8988T (cell line): ENCODE results near the gene TOLLIP.
"Not testable (repeated sequence)": the region's sequence is repeated elsewhere in the genome, so short reads cannot be mapped to it uniquely, and the experiment has no call there.

Experiments used
- DNase-seq: peaks from one replicate; pipeline ENCODE4 v3.0.0; 2011

The TOLLIP gene

GRCh38 chr11:1343391-1344055 lies 34.1 kb upstream of the TOLLIP start:
- DNase-seq = no peak

- no peak for DNase-seq
These were observed 33.5 kb upstream of the TOLLIP start for GRCh38 chr11:1342946-1343345.

GRCh38 chr11:1341928-1342524 lies 32.6 kb upstream of the TOLLIP start:
- no peak for DNase-seq

GRCh38 chr11:1341226-1341625 lies 31.8 kb upstream of the TOLLIP start:
- not testable (repeated sequence) for DNase-seq

- DNase-seq = no peak
These were observed 30.7 kb upstream of the TOLLIP start for GRCh38 chr11:1340111-1340510.

GRCh38 chr11:1339066-1339675 lies 29.7 kb upstream of the TOLLIP start:
- no peak for DNase-seq

- DNase-seq = no peak
These were observed 29.0 kb upstream of the TOLLIP start for GRCh38 chr11:1338201-1339065.

GRCh38 chr11:1337647-1338007 lies 28.2 kb upstream of the TOLLIP start:
- DNase-seq = no peak

- DNase-seq = no peak
These were observed 27.6 kb upstream of the TOLLIP start for GRCh38 chr11:1336836-1337646.

- DNase-seq = no peak
These were observed 26.7 kb upstream of the TOLLIP start for GRCh38 chr11:1335811-1336761.

- DNase-seq = no peak
These were observed 25.9 kb upstream of the TOLLIP start for GRCh38 chr11:1335264-1335810.

GRCh38 chr11:1333860-1334259 lies 24.4 kb upstream of the TOLLIP start:
- DNase-seq = no peak

GRCh38 chr11:1333091-1333772 lies 23.8 kb upstream of the TOLLIP start:
- no peak for DNase-seq

- DNase-seq = no peak
These were observed 21.0 kb upstream of the TOLLIP start for GRCh38 chr11:1330473-1330872.

GRCh38 chr11:1327064-1327460 lies 17.6 kb upstream of the TOLLIP start:
- no peak for DNase-seq

GRCh38 chr11:1326435-1327063 lies 17.1 kb upstream of the TOLLIP start:
- DNase-seq = no peak

- DNase-seq = no peak
These were observed 14.3 kb upstream of the TOLLIP start for GRCh38 chr11:1323774-1324173.

GRCh38 chr11:1317993-1318392 lies 8.6 kb upstream of the TOLLIP start:
- DNase-seq = no peak

GRCh38 chr11:1317432-1317831 lies 8.0 kb upstream of the TOLLIP start:
- no peak for DNase-seq
